H9 (cell line): Measurements from ENCODE around the gene TSC1. TPM values are rescaled to one million over a fixed set of nuclear protein-coding genes. Genes with fewer than 3 reads are reported as not detected.

Source experiments
- DNase-seq: peaks from one replicate; pipeline ENCODE4 v3.0.0-alpha.2; 2017
- H2AFZ ChIP-seq: one replicate; pipeline ENCODE4 v1.6.1; 2013; ENCODE audit warnings: mild to moderate bottlenecking, low read length, control low read depth, moderate library complexity
- H2AK5ac ChIP-seq: 2 replicates; pipeline ENCODE4 v1.6.1; 2013; ENCODE audit warnings: low read length, control low read depth, mixed read lengths; ENCODE audit not compliant: insufficient read length
- H2BK120ac ChIP-seq: one replicate; pipeline ENCODE4 v1.6.1; 2013; ENCODE audit warnings: low read depth, mild to moderate bottlenecking, low read length, control low read depth, inconsistent platforms; ENCODE audit not compliant: poor library complexity, severe bottlenecking
- H2BK12ac ChIP-seq: 2 replicates; pipeline ENCODE4 v1.6.1; 2013; ENCODE audit warnings: low read length, control low read depth, mixed read lengths, low read depth; ENCODE audit not compliant: insufficient read length
- H2BK15ac ChIP-seq: 2 replicates; pipeline ENCODE4 v1.6.1; 2013; ENCODE audit warnings: low read depth, low read length, control low read depth
- H2BK20ac ChIP-seq: one replicate; pipeline ENCODE4 v1.6.1; 2013; ENCODE audit warnings: low read depth, mild to moderate bottlenecking, low read length, control low read depth, inconsistent platforms; ENCODE audit not compliant: poor library complexity, severe bottlenecking
- H2BK5ac ChIP-seq: 2 replicates; pipeline ENCODE4 v1.6.1; 2013; ENCODE audit warnings: low read length, control low read depth, mixed read lengths; ENCODE audit not compliant: insufficient read length
- H3K14ac ChIP-seq: 2 replicates; pipeline ENCODE4 v1.6.1; 2013; ENCODE audit warnings: low read length, control low read depth; ENCODE audit not compliant: insufficient read depth
- H3K18ac ChIP-seq: 2 replicates; pipeline ENCODE4 v1.6.1; 2013; ENCODE audit warnings: low read depth, mild to moderate bottlenecking, mixed read lengths, low read length, control low read depth; ENCODE audit not compliant: insufficient read length
- H3K23ac ChIP-seq: 2 replicates; pipeline ENCODE4 v1.6.1; 2013; ENCODE audit warnings: low read length, control low read depth, mixed read lengths, low read depth; ENCODE audit not compliant: insufficient read length
- H3K23me2 ChIP-seq: 2 replicates; pipeline ENCODE4 v1.6.1; 2013; ENCODE audit warnings: low read depth, mild to moderate bottlenecking, mixed read lengths, low read length, control low read depth; ENCODE audit not compliant: insufficient read length, poor library complexity, severe bottlenecking
- H3K27ac ChIP-seq: 2 replicates; pipeline ENCODE4 v1.5.1; 2013; ENCODE audit warnings: low read length, control low read depth, mixed read lengths, low read depth; ENCODE audit not compliant: insufficient read length
- H3K27me3 ChIP-seq: 2 replicates; pipeline ENCODE4 v1.6.1; 2013; ENCODE audit warnings: low read length, control low read depth, inconsistent platforms; ENCODE audit not compliant: insufficient read depth
- H3K4ac ChIP-seq: 2 replicates; pipeline ENCODE4 v1.6.1; 2013; ENCODE audit warnings: low read depth, mild to moderate bottlenecking, control low read depth, inconsistent platforms, low read length, moderate library complexity
- H3K4me1 ChIP-seq: 2 replicates; pipeline ENCODE4 v1.6.1; 2013; ENCODE audit warnings: low read length, control low read depth, inconsistent platforms; ENCODE audit not compliant: insufficient read depth
- H3K4me2 ChIP-seq: 2 replicates; pipeline ENCODE4 v1.6.1; 2013; ENCODE audit warnings: low read length, control low read depth, mixed read lengths; ENCODE audit not compliant: insufficient read length, insufficient read depth
- H3K56ac ChIP-seq: 2 replicates; pipeline ENCODE4 v1.6.1; 2013; ENCODE audit warnings: low read depth, mild to moderate bottlenecking, mixed read lengths, low read length, control low read depth; ENCODE audit not compliant: insufficient read length
- H3K79me1 ChIP-seq: 2 replicates; pipeline ENCODE4 v1.6.1; 2013; ENCODE audit warnings: low read depth, mild to moderate bottlenecking, moderate library complexity, low read length, control low read depth, inconsistent platforms; ENCODE audit not compliant: insufficient read depth, poor library complexity, severe bottlenecking
- H3K79me2 ChIP-seq: 2 replicates; pipeline ENCODE4 v1.6.1; 2013; ENCODE audit warnings: low read length, control low read depth, inconsistent platforms; ENCODE audit not compliant: insufficient read depth
- H3K9ac ChIP-seq: 2 replicates; pipeline ENCODE4 v1.6.1; 2013; ENCODE audit warnings: low read length, control low read depth, mixed read lengths; ENCODE audit not compliant: insufficient read length; ENCODE audit errors: extremely low read depth
- H3K9me3 ChIP-seq: one replicate; pipeline ENCODE4 v1.6.1; 2013; ENCODE audit warnings: low read depth, low read length, inconsistent platforms; ENCODE audit not compliant: control insufficient read depth
- H3T11ph ChIP-seq: one replicate; pipeline ENCODE4 v1.6.1; 2013; ENCODE audit warnings: mild to moderate bottlenecking, low read length, control low read depth, inconsistent platforms
- H4K20me1 ChIP-seq: one replicate; pipeline ENCODE4 v1.6.1; 2013; ENCODE audit not compliant: control insufficient read depth, insufficient read length, insufficient read depth
- H4K5ac ChIP-seq: 2 replicates; pipeline ENCODE4 v1.6.1; 2013; ENCODE audit warnings: low read depth, mild to moderate bottlenecking, mixed read lengths, low read length, control low read depth; ENCODE audit not compliant: insufficient read length
- H4K8ac ChIP-seq: replicated peaks from 2 replicates; pipeline ENCODE4 v1.6.1; 2013; ENCODE audit warnings: low read length, control low read depth, mixed read lengths, low read depth; ENCODE audit not compliant: insufficient read length
- H4K91ac ChIP-seq: 2 replicates; pipeline ENCODE4 v1.6.1; 2013; ENCODE audit warnings: low read depth, mild to moderate bottlenecking, moderate library complexity, mixed read lengths, low read length, control low read depth; ENCODE audit not compliant: insufficient read length
- H3K27ac Mint-ChIP-seq, 3 experiments: 2 replicates in 2 of 3; 3 replicates in 1 of 3; pipeline ENCODE4 v1.8.0; 2020 to 2021; ENCODE audit warnings: mixed read lengths in 3 of 3, mild to moderate bottlenecking in 1 of 3, moderate library complexity in 1 of 3
- H3K27me3 Mint-ChIP-seq: 2 replicates; pipeline ENCODE4 v1.8.0; 2021; ENCODE audit warnings: low read depth, mild to moderate bottlenecking, moderate library complexity, mixed read lengths
- H3K36me3 Mint-ChIP-seq, 3 experiments: 2 replicates in 2 of 3; 3 replicates in 1 of 3; pipeline ENCODE4 v1.8.0; 2020 to 2021; ENCODE audit warnings: low read depth in 3 of 3, mixed read lengths in 3 of 3; ENCODE audit not compliant: insufficient read depth in 1 of 3
- H3K4me1 Mint-ChIP-seq, 2 experiments: 2 replicates each; pipeline ENCODE4 v1.8.0; 2020; ENCODE audit warnings: mixed read lengths in 2 of 2
- H3K4me3 Mint-ChIP-seq, 2 experiments: 2 replicates in 1 of 2; 3 replicates in 1 of 2; pipeline ENCODE4 v1.8.0; 2020 to 2021; ENCODE audit warnings: mild to moderate bottlenecking in 2 of 2, mixed read lengths in 2 of 2, moderate library complexity in 1 of 2
- H3K9me3 Mint-ChIP-seq, 2 experiments: 2 replicates in 1 of 2; 3 replicates in 1 of 2; pipeline ENCODE4 v1.8.0; 2020; ENCODE audit warnings: mild to moderate bottlenecking in 2 of 2, mixed read lengths in 2 of 2, moderate library complexity in 1 of 2
- CTCF ChIP-seq: fragments of 200-600 bp; sonication (generic); conservative IDR thresholded peaks from 3 replicates; pipeline ENCODE4 v1.8.0; 2021; ENCODE audit warnings: antibody characterized with exemption, mild to moderate bottlenecking
- WGBS: extraction: QIAGEN DNeasy Blood & Tissue Kit; methylation state at CpG from one replicate; pipeline ENCODE4 v1.1.7; 2013; ENCODE audit warnings: missing lambda C conversion rate, low lambda C conversion rate, mixed read lengths; ENCODE audit not compliant: insufficient read length; ENCODE audit errors: extremely low coverage; 5-methylcytosine and 5-hydroxymethylcytosine counted together
- total RNA-seq: library from RNA; stranded (reverse); gene quantifications from 2 replicates; pipeline ENCODE4 v1.2.1, GENCODE V29; 2021

The TSC1 gene
- total RNA-seq, 1 experiment from 2014 or later: 32.7 TPM

GRCh38 chr9:132978451-132979131 is 34.2 kb upstream of the TSC1 start, which contains the start of gene GFI1B:
GFI1B (plus strand) TSS chr9:132978694; CDS start chr9:132986679, 7,985 bp downstream.
- H2AFZ ChIP-seq: no peak within 1 kb of the TSS
- H2BK12ac ChIP-seq: no peak within 1 kb of the TSS
- no peak within 1 kb of the TSS for H4K91ac ChIP-seq
- H3K9ac ChIP-seq: no peak within 1 kb of the TSS
- TF ChIP-seq CTCF: no peak
- no peaks in the 10 kb centered on the region for H3K4me1 ChIP-seq
- no peak within 1 kb of the TSS for H3T11ph ChIP-seq
- H2BK5ac ChIP-seq: no peak within 1 kb of the TSS
- H3K14ac ChIP-seq: no peak within 1 kb of the TSS
- no peak within 1 kb of the TSS for H3K27ac ChIP-seq
- no peaks in the 10 kb centered on the region for H3K79me1 ChIP-seq
- peak; percentile 70 for DNase-seq
- no peaks in the 10 kb centered on the region for H3K79me2 ChIP-seq
- H2BK120ac ChIP-seq: no peak within 1 kb of the TSS
- no CpG with 5 or more reads among the region's 26 CpGs for WGBS
- no peak within 1 kb of the TSS for H4K8ac ChIP-seq
- H3K18ac ChIP-seq: no peak within 1 kb of the TSS
- H2BK15ac ChIP-seq: no peak within 1 kb of the TSS
- no peak within 1 kb of the TSS for H2AK5ac ChIP-seq
- H3K27ac Mint-ChIP-seq: no peak within 1 kb of the TSS; a peak in 1 of 7 replicates
- H3K23ac ChIP-seq: no peak within 1 kb of the TSS
- H4K5ac ChIP-seq: no peak within 1 kb of the TSS
- H3K23me2 ChIP-seq: no peaks in the 10 kb centered on the region
- peaks cover 6% of the 10 kb centered on the region; the same call in 1 of the 2 replicates for H3K27me3 ChIP-seq
- H3K4me3 Mint-ChIP-seq: peak within 1 kb of the TSS; percentile 6 to 78; a peak in 3 of 5 replicates
- no peak within 1 kb of the TSS for H3K4ac ChIP-seq
- H3K9me3 Mint-ChIP-seq: no peaks in the 10 kb centered on the region; a peak in 2 of 5 replicates
- no peaks in the 10 kb centered on the region for H3K9me3 ChIP-seq
- H2BK20ac ChIP-seq: no peak within 1 kb of the TSS
- H3K56ac ChIP-seq: no peak within 1 kb of the TSS
- H4K20me1 ChIP-seq: no peaks in the 10 kb centered on the region
- H3K4me2 ChIP-seq: peak within 1 kb of the TSS; percentile 66
- peaks cover 81% of the 10 kb centered on the region for H3K27me3 Mint-ChIP-seq
- H3K36me3 Mint-ChIP-seq: no peaks in the 10 kb centered on the region
- H3K4me1 Mint-ChIP-seq: peaks cover 12 to 21% of the 10 kb centered on the region in 2 experiments
